ENCODE measurements around the gene FAAH.

The FAAH gene

DNA sequence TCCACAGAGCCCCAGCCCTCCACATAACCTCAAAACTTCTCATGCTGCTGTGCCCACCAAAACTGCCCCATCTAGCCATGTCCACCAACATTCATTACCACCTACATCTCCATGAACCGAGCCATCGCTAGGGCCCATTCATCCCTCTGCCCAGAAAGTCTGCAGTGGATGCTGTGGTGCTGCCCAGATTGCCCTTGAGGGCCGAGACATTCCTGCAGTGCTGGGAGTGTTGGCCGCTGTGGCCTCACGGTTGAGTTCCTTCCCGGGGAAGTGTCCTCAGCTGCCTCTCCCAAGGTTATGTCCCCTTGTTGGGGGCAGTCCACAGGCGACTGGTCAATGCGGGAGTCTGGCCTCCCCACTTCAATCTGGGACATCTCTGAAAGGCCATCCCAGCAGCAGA lies 65.2 kb downstream of the FAAH start:
- H3K4me3 ChIP-seq (ENCODE audit: low read depth, low read length), result no peak overlapping the region
- in situ Hi-C loops (cut with HindIII; ENCODE audit: low sequenced_read_pairs), result no loop called here
- TF ChIP-seq, protein P1, sequence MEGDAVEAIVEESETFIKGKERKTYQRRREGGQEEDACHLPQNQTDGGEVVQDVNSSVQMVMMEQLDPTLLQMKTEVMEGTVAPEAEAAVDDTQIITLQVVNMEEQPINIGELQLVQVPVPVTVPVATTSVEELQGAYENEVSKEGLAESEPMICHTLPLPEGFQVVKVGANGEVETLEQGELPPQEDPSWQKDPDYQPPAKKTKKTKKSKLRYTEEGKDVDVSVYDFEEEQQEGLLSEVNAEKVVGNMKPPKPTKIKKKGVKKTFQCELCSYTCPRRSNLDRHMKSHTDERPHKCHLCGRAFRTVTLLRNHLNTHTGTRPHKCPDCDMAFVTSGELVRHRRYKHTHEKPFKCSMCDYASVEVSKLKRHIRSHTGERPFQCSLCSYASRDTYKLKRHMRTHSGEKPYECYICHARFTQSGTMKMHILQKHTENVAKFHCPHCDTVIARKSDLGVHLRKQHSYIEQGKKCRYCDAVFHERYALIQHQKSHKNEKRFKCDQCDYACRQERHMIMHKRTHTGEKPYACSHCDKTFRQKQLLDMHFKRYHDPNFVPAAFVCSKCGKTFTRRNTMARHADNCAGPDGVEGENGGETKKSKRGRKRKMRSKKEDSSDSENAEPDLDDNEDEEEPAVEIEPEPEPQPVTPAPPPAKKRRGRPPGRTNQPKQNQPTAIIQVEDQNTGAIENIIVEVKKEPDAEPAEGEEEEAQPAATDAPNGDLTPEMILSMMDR (IDR thresholded peaks at IDR 0.05; ENCODE audit: low read depth, low read length), result no peak
- DNase-seq (ENCODE audit: low read depth, low spot score), result no peak

DNA sequence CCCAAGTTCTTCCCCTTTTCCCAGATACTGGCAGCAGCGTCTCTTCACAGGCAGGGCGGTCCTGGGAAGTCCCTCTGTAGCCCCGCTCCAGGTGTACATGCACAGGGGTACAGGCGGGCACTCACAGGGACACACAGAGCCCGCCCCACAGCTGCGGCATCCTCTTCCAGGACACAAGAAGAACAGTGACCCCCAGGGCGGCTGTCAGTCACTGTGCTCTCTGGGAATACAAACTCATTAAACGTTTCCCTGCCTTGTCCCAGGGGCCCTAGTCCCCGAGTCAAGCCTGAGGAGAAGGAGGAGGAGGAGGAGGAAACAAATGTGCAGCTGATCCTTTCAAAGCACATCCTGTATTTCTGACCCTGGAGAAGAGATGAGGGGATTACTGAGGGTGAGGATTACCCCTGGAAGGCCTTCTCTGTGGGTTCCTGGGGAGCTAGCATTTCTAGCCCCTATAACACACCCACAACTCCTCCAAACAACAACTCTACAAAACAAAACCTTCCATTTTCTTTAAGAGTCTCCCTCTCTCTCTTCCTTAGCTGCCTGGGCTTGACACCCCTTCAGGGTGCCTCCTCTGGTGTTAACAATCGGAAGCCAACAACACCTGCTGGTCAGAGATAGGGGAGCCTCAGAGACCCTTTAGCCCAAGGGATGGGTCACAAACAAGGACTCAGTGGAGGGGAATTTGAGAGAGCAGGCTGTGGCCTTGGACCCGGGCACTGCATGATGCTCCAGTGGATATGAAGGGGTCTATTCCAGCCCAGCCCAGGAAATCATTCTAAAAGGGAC lies 67.1 kb downstream of the FAAH start:
- DNase-seq (ENCODE audit: low read depth, low spot score), result no peak
- H3K4me3 ChIP-seq (ENCODE audit: low read depth, low read length), result no peak overlapping the region
- in situ Hi-C loops (cut with HindIII; ENCODE audit: low sequenced_read_pairs), result no loop called here
- TF ChIP-seq, protein P1 (IDR thresholded peaks at IDR 0.05; ENCODE audit: low read depth, low read length), result no peak

DNA sequence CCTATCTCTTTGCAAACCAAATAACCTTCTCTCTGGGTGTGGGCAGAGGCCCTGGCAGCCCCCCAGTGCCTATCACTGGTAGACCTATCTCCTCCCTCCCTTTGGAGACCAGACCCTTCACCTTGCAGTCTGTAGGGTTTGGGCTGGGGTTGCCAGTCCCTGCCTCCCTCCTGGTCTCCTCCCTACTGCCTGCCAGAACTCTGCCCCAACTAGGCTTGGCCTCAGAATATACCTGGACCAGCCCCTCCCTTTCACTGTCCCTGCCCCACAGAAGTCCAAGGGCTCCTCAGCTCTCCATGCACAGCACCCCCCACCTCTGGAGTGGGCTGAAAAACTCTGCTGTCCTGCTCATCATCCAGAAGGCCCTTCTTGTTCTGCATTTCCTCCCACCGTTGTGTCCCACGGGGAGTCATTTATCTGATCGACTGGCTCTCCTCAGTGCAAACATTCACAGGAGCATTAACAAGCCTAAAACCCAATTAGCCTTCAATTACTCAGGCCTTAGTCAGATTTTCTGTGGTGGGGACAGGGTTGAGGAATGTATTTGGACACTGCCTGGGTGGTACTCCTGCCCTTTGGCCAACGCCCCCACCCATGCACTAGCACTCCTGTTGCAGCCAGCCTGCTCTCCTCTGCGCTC lies 67.8 kb downstream of the FAAH start:
- TF ChIP-seq, protein P1 (IDR thresholded peaks at IDR 0.05; ENCODE audit: low read depth, low read length), result no peak

More for the DNA sequence above, 67.8 kb downstream of the FAAH start:
- DNase-seq (ENCODE audit: low read depth, low spot score), result no peak
- H3K4me3 ChIP-seq (ENCODE audit: low read depth, low read length), result no peak overlapping the region
- in situ Hi-C loops (cut with HindIII; ENCODE audit: low sequenced_read_pairs), result no loop called here

Measured in astrocyte of the spinal cord (primary cell).